GM12892 (cell line): ENCODE data around the gene PDS5A.
"Not testable (repeated sequence)": the region's sequence is repeated elsewhere in the genome, so short reads cannot be mapped to it uniquely, and the experiment has no call there.

Experiments used
- DNase-seq: peaks from one replicate; pipeline ENCODE4 v3.0.0; 2011; ENCODE audit not compliant: insufficient read length
- FAIRE-seq: peaks from 2 replicates; lab custom pipeline; 2011; peaks lifted over from hg19 to GRCh38; lab: Jason Lieb, UNC
- POLR2A ChIP-seq: IDR thresholded peaks from 2 replicates; pipeline ENCODE4 v1.6.1; 2011; ENCODE audit warnings: low read depth, low read length, control low read depth
- POLR2AphosphoS5 ChIP-seq: IDR thresholded peaks from 2 replicates; pipeline ENCODE4 v1.6.1; 2011; ENCODE audit warnings: low read depth, low read length, control low read depth
- TAF1 ChIP-seq: IDR thresholded peaks from 2 replicates; pipeline ENCODE4 v1.6.1; 2011; ENCODE audit warnings: low read depth, mild to moderate bottlenecking, control low read depth, low read length, borderline replicate concordance

Gene PDS5A

DNA sequence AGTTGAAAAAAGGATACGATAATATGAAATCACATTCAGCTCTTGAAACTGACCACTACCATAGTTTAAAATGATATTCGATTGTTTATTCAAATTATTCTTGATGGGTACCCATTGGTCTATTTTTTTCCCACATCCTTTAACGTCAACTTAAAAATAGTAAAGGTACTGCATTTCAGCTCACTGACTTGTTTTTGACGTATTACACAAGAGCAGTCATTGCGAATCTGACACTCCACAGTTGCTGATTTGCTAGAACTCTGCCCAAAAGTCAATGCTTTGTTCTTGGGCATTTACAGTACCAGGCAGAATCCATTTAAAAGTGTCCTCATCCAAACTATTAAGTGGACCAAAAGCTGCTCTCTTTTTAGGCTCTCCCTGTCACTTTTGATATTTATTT, 1.2 kb upstream of the PDS5A start:
- DNase-seq = no peak
- TF ChIP-seq POLR2A (no peak), POLR2AphosphoS5 (no peak), TAF1 (no peak)
- FAIRE-seq = no peak

DNA sequence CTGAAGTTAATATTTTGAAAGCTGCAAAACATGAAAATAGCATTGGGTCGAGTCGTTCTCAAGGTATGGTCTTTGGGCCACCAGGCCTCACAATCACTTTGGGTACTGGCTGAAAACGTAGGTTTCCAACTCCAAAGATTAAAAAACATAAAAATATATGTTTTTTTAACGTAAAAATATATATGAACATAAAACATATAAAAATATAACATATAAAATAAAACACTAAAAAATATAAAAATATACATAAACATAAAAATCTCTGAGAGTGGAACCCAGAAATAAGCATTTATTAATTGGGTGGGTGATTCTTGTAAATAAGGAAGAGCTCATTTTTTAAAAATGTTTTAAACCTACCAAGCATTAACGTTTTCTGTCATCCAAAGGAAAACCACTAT, 666 bp upstream of the PDS5A start:
- DNase-seq (no peak), FAIRE-seq (no peak)
- TF ChIP-seq TAF1 = no peak
- no peak for TF ChIP-seq POLR2AphosphoS5
- TF ChIP-seq POLR2A = no peak

DNA sequence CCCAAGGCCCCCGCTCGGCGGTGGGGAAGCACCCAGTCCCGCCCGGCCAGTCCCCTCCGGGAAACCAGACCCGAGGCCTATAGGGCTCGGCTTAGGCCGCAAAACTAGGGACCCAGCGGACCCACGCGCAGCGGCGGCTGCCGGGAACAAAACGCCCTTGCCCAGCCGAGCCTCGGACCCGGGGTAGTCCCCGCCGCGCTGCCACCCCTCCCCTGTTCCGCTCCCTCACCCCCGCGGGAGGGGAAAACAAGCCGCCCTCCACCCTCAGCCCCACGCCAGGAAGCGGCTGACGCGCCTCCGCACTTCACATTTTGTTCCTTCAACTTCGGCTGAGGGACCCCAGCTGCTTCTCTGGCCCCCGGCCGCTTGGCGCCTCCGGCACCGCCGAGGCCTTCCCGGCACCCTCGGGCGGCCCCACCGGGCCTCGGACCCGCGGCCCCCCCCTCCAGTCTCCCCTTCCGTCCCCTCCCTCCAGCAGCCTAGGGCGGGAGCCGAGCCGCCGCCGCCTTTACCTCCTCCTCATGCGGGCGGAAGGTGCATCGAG, 694 bp downstream of the PDS5A start:
- FAIRE-seq = no peak
- DNase-seq = peak; percentile 32
- TF ChIP-seq POLR2AphosphoS5 (no peak), POLR2A (no peak), TAF1 (no peak)

DNA sequence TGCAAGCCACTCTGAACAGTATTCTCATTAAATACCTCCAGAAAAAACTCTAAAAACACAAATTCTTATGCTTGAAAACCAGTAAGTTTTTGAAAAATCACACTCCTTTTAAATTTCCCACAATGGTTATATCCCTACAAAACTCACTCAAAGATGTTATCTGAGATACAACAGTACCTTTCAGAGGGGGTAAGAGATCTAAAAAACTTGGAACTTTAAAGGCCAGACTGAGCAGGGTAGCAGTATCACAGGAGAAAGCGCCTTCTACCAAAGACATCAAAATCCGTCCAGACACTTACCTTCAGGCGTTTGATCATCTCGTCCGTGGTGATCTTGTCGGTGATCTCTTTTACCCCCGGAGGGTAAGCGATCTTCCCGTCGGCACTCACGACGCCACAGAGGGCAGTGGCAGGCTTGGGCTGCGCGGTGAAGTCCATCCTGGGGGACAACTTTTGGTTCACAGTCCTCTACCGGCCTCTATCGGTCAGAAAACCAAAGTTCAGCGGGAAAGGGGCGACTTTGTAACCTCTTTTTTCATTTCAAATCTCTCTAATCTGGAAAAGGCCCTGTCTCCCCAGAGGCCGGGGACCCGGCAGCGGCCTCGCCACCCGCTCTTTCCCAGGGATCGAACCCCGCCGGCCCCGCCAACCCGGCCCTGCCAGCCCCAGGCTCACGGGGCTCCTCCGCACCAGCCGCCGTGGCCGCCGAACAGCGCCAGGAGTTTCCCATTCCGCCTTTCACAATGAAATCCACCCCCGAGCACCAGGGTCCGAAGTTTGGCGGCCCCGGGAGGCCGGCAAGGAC, 1.4 kb downstream of the PDS5A start:
- DNase-seq = peak; percentile 44
- peak; percentile 92 for FAIRE-seq
- no peak for TF ChIP-seq POLR2A
- TF ChIP-seq POLR2AphosphoS5 = no peak
- TF ChIP-seq TAF1 = no peak

DNA sequence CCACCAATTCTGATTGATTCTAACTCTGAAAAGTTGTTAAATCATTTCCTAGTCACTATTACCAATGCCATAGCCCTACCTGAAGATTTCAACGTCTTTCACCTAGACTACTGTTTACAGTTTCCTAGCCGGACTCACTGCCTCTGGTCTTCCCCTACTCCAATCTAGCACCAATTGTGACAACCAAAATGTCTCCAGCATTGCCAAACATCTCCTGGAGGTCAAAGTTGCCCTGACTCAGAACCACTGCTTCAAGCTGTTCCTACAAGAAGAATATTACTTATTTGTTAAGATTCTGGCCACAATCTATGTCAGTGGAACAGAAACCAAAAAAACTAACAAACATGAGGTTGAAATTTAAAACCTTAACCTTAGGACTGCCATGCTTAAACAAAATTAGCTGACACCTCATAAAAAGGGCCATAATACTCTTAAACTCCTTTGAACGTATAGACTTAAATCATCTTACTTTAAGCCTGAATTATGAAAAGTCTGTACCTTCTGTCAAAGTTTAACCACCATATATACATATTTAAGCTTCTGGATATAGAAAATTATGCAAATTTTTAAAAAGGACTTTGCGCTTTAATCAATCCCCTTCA, 2.1 kb downstream of the PDS5A start:
- FAIRE-seq = no peak
- no peak for DNase-seq
- no peak for TF ChIP-seq TAF1
- no peak for TF ChIP-seq POLR2AphosphoS5
- TF ChIP-seq POLR2A = no peak

DNA sequence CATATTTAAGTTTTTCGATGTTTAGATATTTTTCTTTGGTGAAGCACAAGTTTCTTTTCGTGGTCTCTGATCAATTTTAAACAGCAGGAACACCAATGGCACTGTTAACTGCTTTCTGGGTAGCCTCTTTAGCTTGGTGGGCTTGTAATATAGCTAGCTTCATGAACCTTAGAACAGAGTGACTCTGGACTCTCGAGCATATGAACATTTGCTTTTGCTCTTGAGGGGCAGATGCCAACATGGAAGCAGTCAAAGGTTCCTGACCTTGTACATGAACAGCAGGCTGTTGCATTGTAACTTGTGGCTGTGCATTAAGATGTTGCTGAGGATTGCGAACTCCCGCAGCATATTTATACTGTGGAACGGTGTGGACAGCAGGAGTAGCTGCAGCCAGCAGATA, 4.7 kb downstream of the PDS5A start:
- not testable (repeated sequence) for FAIRE-seq, DNase-seq

DNA sequence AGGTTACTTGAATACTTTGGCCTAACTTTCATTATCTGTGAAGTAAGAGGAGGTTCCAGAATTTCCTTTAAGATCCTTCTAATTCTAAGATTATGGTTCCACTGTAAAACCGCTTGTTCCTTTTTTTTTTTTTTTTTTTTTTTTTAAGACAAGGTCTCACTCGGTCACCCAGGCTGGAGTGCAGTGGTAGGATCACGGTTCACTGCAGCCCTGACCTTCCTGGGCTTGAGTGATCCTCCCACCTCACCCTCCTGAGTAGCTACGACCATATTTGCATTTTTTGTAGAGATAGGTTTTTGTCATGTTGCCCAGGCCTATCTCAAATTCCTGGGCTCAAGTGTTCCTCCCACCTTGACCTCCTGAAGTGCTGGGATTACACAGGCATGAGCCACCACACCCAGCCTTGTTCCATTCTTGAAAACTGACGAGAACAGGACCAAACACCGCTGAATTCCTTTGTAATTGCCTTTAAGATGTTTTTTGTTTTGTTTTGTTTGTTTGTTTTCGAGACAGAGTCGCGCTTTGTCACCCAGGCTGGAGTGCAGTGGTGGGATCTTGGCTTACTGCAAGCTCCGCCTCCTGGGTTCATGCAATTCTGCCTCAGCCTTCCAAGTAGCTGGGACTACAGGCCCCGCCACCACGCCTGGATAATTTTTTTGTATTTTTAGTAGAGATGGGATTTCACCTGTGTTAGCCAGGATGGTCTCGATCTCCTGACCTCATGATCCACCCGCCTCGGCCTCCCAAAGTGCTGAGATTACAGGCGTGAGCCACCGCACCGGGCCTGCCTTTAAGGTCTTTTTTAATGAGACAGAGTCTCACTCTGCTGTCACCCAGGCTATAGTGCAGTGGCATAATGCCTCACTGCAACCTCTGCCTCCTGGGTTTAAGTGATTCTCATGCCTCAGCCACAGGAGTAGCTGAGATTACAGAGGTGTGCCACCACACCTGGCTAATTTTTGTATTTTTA, 6.8 kb downstream of the PDS5A start:
- peak; percentile 38 for FAIRE-seq
- no peak for DNase-seq
- no peak for TF ChIP-seq POLR2AphosphoS5
- no peak for TF ChIP-seq TAF1
- TF ChIP-seq POLR2A = no peak

DNA sequence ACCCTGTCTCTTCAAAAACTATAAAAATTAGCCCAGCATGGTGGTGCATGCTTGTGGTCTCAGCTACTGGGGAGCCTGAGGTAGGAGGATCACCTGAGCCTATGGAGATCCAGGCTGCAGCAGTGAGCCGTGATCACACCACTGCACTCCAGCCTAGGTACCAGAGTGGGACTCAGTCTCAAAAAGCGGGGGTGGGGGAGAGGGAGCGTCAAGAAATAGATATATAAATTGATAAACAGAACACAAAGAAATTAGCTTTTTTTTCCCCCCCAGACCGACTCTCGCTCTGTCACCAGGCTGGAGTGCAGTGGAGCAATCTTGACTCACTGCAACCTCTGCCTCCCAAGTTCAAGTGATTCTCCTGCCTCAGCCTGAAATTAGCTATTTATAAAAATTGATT, 14.1 kb downstream of the PDS5A start:
- DNase-seq = no peak
- no peak for FAIRE-seq

DNA sequence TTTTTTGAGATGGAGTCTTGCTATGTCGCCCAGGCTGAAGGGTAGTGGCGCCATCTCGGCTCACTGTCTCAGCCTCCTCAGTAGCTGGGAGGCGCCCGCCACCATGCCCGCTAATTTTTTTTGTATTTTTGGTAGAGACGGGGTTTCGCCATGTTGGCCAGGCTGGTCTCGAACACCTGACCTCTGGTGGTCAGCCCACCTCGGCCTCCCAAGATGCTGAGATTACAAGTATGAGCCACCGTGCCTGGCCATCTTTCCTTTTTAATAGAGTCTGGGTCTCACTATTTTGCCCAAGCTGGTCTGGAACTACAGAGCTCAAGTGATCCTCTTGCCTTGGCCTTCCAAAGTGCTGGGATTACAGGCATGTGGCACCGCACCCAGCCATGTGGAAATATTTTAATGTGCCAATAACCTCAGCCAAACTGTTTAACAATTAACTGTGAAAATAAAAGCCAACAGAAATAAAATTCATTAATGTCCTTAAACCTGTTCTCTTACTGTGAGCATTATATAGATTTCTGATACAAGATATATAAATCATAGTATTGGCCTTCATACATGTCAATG, 16.3 kb downstream of the PDS5A start:
- FAIRE-seq (no peak), DNase-seq (no peak)
- no peak for TF ChIP-seq TAF1
- no peak for TF ChIP-seq POLR2AphosphoS5
- no peak for TF ChIP-seq POLR2A

More for the DNA sequence above, 14.1 kb downstream of the PDS5A start:
- TF ChIP-seq TAF1 (no peak), POLR2AphosphoS5 (no peak)

DNA sequence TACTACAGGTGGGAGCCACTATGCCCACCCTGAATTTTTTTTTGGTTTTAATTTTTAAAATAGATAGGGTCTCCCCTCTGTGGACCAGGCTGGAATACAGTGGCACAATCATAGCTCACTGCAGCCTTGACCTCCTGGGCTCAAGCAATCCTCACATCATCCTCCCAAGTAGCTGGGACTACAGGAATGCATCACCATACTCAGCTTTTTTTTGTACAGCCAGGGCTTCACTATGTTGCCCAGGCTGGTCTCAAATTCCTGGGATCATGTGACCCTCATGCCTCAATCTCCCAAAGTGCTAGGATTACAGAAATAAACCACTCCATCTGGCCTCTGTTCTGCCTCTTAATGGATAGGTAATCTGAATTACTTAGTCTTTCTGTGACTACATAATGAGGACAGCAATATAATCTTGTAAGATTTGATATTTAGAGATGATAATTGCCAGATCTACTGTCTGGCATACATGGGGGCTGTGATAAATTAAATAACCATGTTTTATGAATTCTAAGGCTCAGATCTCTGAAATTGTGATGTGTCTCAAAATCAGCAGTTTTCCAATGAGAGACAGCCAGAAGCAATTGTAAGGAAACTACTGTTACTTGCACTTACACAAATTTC, 26.7 kb downstream of the PDS5A start:
- no peak for FAIRE-seq
- no peak for DNase-seq
- TF ChIP-seq TAF1 (no peak), POLR2A (no peak), POLR2AphosphoS5 (no peak)

DNA sequence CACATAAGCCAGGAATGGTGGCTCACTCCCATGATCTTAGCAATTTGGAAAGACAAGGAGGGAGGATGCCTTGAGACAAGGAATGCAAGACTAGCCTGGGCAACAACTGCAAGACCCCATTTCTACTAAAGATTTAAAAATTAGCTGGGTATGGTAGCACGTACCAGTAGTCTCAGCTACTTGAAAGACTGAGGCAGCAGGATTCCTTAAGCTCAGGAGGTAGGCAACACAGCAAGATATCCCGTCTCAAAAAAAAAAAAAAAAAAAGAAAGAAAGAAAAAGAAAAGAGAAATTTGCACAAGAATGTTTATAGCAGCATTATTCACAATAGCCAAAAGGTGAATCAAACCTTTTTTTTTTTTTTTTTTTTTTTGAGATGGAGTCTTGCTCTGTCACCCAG, 29.7 kb downstream of the PDS5A start:
- FAIRE-seq = no peak

More for the DNA sequence above, 29.7 kb downstream of the PDS5A start:
- no peak for DNase-seq
- TF ChIP-seq POLR2A (no peak), POLR2AphosphoS5 (no peak), TAF1 (no peak)
